Adrenal gland (tissue), 12 donors: ENCODE measurements around the gene HEXIM1. TPM values are rescaled to one million over a fixed set of nuclear protein-coding genes. Genes with fewer than 3 reads are reported as not detected.
A peak's percentile ranks its signal among the peaks of the same experiment; 100 is the strongest.

Source experiments
- DNase-seq, 7 donors: peaks; one replicate each; pipeline ENCODE4 v3.0.0-alpha.2; 2019 to 2020
- H3K27ac ChIP-seq, 5 donors: fragments of 200-600 bp; sonication (generic) in 4 of 5; 1 replicate in 3 of 5; 2 replicates in 2 of 5; pipeline versions ENCODE4 v1.5.1 to v1.8.0; 2016 to 2020; ENCODE audit warnings: mild to moderate bottlenecking in 1 of 5
- H3K27me3 ChIP-seq: fragments of 200-600 bp; 2 replicates; pipeline ENCODE4 v1.8.0; 2021
- H3K36me3 ChIP-seq, 2 donors: fragments of 200-600 bp; replicated peaks in 1 of 2; 1 replicate in 1 of 2; 2 replicates in 1 of 2; pipeline versions ENCODE4 v1.5.1 to v1.8.0; 2018 to 2022
- H3K4me1 ChIP-seq, 2 donors: fragments of 200-600 bp; replicated peaks in 1 of 2; 1 replicate in 1 of 2; 2 replicates in 1 of 2; pipeline versions ENCODE4 v1.5.1 to v1.8.0; 2018 to 2021
- H3K4me3 ChIP-seq, 4 donors: fragments of 200-600 bp; sonication (generic) in 3 of 4; one replicate each; pipeline ENCODE4 v1.5.1; 2016 to 2018
- H3K9me3 ChIP-seq, 3 donors: fragments of 200-600 bp; sonication (generic) in 1 of 3; replicated peaks in 1 of 3; 1 replicate in 2 of 3; 2 replicates in 1 of 3; pipeline versions ENCODE4 v1.5.1 to v1.8.0; 2016 to 2021
- CTCF ChIP-seq, 6 experiments: fragments of 450-650 bp in 4 of 6; fragments of 200-600 bp in 2 of 6; sonication (generic) in 1 of 6; IDR thresholded peaks; 1 replicate in 5 of 6; 2 replicates in 1 of 6; pipeline versions ENCODE4 v1.5.1 to v1.8.0; 2016 to 2021; ENCODE audit warnings: antibody characterized with exemption in 6 of 6, mild to moderate bottlenecking in 2 of 6, moderate library complexity in 1 of 6
- POLR2A ChIP-seq, 2 donors: fragments of 450-650 bp; IDR thresholded peaks; one replicate each; pipeline ENCODE4 v1.6.1; 2017; ENCODE audit warnings: antibody characterized with exemption in 2 of 2, mild to moderate bottlenecking in 2 of 2, moderate library complexity in 1 of 2
- WGBS, 4 donors: extraction: QIAGEN DNeasy Blood & Tissue Kit in 2 of 4; methylation state at CpG; one replicate each; pipeline versions ENCODE4 v1.1.5 to v1.1.7; 2013 to 2017; 5-methylcytosine and 5-hydroxymethylcytosine counted together
- intact Hi-C, 2 donors: fragments of 100-400 bp; cut with DNase I; formaldehyde crosslinking; loops; one replicate each; pipeline versions ENCODE4 v1.14.1 to v1.15.0; 2022 to 2023
- polyA plus RNA-seq, 3 donors: library from polyadenylated mRNA; stranded (reverse); fragments of 200-250 nt in 2 of 3; fragments of 350-450 nt in 1 of 3; fragmentation: Illumina TruSeq in 1 of 3; extraction: RNeasy Lipid Tissue Mini Kit (QIAGEN cat#74804) in 1 of 3; gene quantifications; one replicate each; pipeline ENCODE4 v1.2.3, GENCODE V29; 2013 to 2014
- total RNA-seq, 9 donors: library from RNA; depleted of rRNA in 4 of 9; stranded (reverse); fragments of >200 nt in 4 of 9; fragments of 120-200 nt in 1 of 9; fragmentation: NEBNext Ultra II Directional in 1 of 9; extraction: Animal tissue kit (Norgen Biotek cat#: 25700) in 1 of 9; gene quantifications; one replicate each; pipeline versions ENCODE4 v1.1.0 to v1.2.4, GENCODE V29; 2013 to 2023
- donor health status: healthy with polysubstance abuse.
- donor health status: Bipolar disorder and iron deficiency.
- donor health status: DM: yes; HTN: yes; CAD: no.
- donor health status: DM: no; HTN: no; CAD: no.
- donor health status: DM: no; HTN: no; CAD: no.
- donor health status: DM: yes; HTN: yes; CAD: no.

Gene HEXIM1
- total and polyA plus RNA-seq, 12 donors: 19.4 to 159 (median 30.9) TPM

DNA sequence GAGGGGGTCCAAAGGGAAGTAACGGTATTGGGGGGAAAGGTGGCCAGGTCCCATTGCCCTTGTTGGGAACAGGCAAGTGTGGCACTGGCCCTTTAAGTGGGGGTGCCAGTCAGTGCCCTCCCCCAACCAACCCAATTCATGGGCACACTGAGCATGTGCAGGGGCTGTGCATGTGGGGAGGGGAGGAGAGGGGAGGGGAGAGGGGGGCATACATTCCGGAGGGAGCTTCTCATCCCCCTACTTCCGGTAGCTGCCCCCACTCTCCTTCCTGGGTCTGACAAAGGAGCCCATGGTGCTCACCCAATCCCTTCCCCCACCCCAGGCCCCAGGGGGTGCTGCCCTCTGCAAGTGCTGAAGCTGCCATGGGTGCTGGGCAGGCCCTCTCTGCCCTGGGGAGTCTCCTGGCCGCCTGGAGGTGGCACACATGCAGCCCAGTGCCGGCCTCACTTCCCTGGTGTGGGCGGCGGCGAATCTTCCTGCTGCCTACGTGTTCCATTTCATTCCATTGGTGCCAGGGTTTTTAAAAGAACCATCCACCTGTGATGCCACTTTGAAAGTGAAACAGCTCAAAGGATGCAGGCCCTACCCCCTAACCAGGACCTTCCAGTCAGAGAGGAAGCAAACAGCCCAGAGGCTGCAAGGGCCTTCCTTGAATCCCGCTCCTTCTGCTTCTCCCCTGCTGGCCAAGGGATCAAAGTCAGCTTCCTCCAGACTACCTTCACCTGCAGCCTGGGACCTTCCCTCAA, 24.4 kb downstream of the HEXIM1 start:
- peak; percentile 80 to 91 (median 87) for DNase-seq
- 16 to 37% (median 22%) methylated on average over 8 to 10 of the region's 10 CpGs for whole genome bisulfite sequencing, 4 donors
- intact Hi-C loops: no loop called here
- TF ChIP-seq CTCF (IDR thresholded peaks at IDR 0.05) (peak in 3 of 6 experiments; percentile 12 to 18 (median 18)), POLR2A (IDR thresholded peaks at IDR 0.05) (peak; percentile 24 to 68)
- H3K9me3 ChIP-seq: no peaks in the 10 kb centered on the region
- H3K4me3 ChIP-seq: peak overlapping the region in 3 of 4 donors; percentile 6 to 52 (median 25)
- H3K4me1 ChIP-seq: peaks cover 26 to 43% of the 10 kb centered on the region in 2 donors
- peak overlapping the region; percentile 69 to 93 (median 83) for H3K27ac ChIP-seq
- no peaks in the 10 kb centered on the region for H3K27me3 ChIP-seq
- peaks cover 0 to 10% of the 10 kb centered on the region in 2 donors for H3K36me3 ChIP-seq

GRCh38 chr17:45175759-45176115, 27.5 kb downstream of the HEXIM1 start:
- intact Hi-C loops: no loop called here
- H3K27me3 ChIP-seq: no peaks in the 10 kb centered on the region
- H3K36me3 ChIP-seq: no peaks in the 10 kb centered on the region
- no peak for TF ChIP-seq CTCF (IDR thresholded peaks at IDR 0.05)
- TF ChIP-seq POLR2A (IDR thresholded peaks at IDR 0.05): no peak
- peak overlapping the region in 4 of 5 donors; percentile 0 to 61 (median 26) for H3K27ac ChIP-seq
- peaks cover 26 to 39% of the 10 kb centered on the region in 2 donors for H3K4me1 ChIP-seq
- DNase-seq: no peak
- 75 to 83% (median 81%) methylated on average over 3 of the region's 3 CpGs for WGBS, 4 donors
- H3K4me3 ChIP-seq: no peak overlapping the region
- H3K9me3 ChIP-seq: no peaks in the 10 kb centered on the region

- Histone ChIP-seq H3K27ac (no peak overlapping the region), H3K27me3 (no peaks in the 10 kb centered on the region), H3K9me3 (no peaks in the 10 kb centered on the region), H3K4me3 (no peak overlapping the region), H3K4me1 (peaks cover 13 to 22% of the 10 kb centered on the region in 2 donors), H3K36me3 (no peaks in the 10 kb centered on the region)
- DNase-seq: no peak
- WGBS, 4 donors: 69 to 90% (median 83%) methylated on average over 2 to 7 of the region's 7 CpGs
- intact Hi-C loops: no loop called here
- TF ChIP-seq CTCF (IDR thresholded peaks at IDR 0.05) (no peak), POLR2A (IDR thresholded peaks at IDR 0.05) (no peak)
Observed at GRCh38 chr17:45177563-45177962, 29.3 kb downstream of the HEXIM1 start.

GRCh38 chr17:45184144-45184543, 35.9 kb downstream of the HEXIM1 start:
- no peak overlapping the region for H3K4me3 ChIP-seq
- no peaks in the 10 kb centered on the region for H3K27me3 ChIP-seq
- 88 to 93% (median 91%) methylated on average over 5 of the region's 5 CpGs for WGBS, 4 donors
- no peak for TF ChIP-seq POLR2A (IDR thresholded peaks at IDR 0.05)
- no peak for TF ChIP-seq CTCF (IDR thresholded peaks at IDR 0.05)
- H3K9me3 ChIP-seq: no peaks in the 10 kb centered on the region
- H3K4me1 ChIP-seq: no peaks in the 10 kb centered on the region
- intact Hi-C loops: no loop called here
- H3K27ac ChIP-seq: no peak overlapping the region
- DNase-seq: no peak
- no peaks in the 10 kb centered on the region for H3K36me3 ChIP-seq
